Measurements from ENCODE around the gene XYLT1.

XYLT1 gene

GRCh38 chr16:17461951-17462729 lies 8.6 kb downstream of the XYLT1 start:
- no peak for DNase-seq (ENCODE audit: low spot score)
- ChIA-PET POLR2A (ENCODE audit: low non-redundant PET) (no interaction called here), CTCF (interaction anchor here (0.6 kb wide), 1 partner anchor 272 kb away, joined by 3 read pairs; no protein-coding TSS in a partner anchor)
- H3K27ac ChIP-seq = no peak overlapping the region
- no peak for TF ChIP-seq CTCF (conservative IDR thresholded peaks at IDR 0.05; ENCODE audit: low read depth)

- no peak overlapping the region for H3K27ac ChIP-seq
- no peak for DNase-seq (ENCODE audit: low spot score)
- POLR2A ChIA-PET (ENCODE audit: low non-redundant PET) = no interaction called here
- CTCF ChIA-PET = no interaction called here
- no peak for TF ChIP-seq CTCF (conservative IDR thresholded peaks at IDR 0.05; ENCODE audit: low read depth)
Observed at GRCh38 chr16:17460890-17461289, 9.9 kb downstream of the XYLT1 start.

- TF ChIP-seq CTCF (conservative IDR thresholded peaks at IDR 0.05; ENCODE audit: low read depth) = no peak
- no peak overlapping the region for H3K27ac ChIP-seq
- POLR2A ChIA-PET (ENCODE audit: low non-redundant PET) = no interaction called here
- CTCF ChIA-PET = interaction anchor here (0.6 kb wide), 2 partner anchors 17 to 309 kb away, joined by 3 read pairs; no protein-coding TSS in a partner anchor
- no peak for DNase-seq (ENCODE audit: low spot score)
Observed at GRCh38 chr16:17459903-17460521, 10.7 kb downstream of the XYLT1 start.

GRCh38 chr16:17457997-17458396 lies 12.8 kb downstream of the XYLT1 start:
- no peak for DNase-seq (ENCODE audit: low spot score)
- ChIA-PET POLR2A (ENCODE audit: low non-redundant PET) (no interaction called here), CTCF (no interaction called here)
- TF ChIP-seq CTCF (conservative IDR thresholded peaks at IDR 0.05; ENCODE audit: low read depth) = no peak
- no peak overlapping the region for H3K27ac ChIP-seq

GRCh38 chr16:17457513-17457912 lies 13.2 kb downstream of the XYLT1 start:
- no peak for TF ChIP-seq CTCF (conservative IDR thresholded peaks at IDR 0.05; ENCODE audit: low read depth)
- DNase-seq (ENCODE audit: low spot score) = no peak
- POLR2A ChIA-PET (ENCODE audit: low non-redundant PET) = no interaction called here
- no peak overlapping the region for H3K27ac ChIP-seq
- CTCF ChIA-PET = no interaction called here

GRCh38 chr16:17454162-17454730 lies 16.5 kb downstream of the XYLT1 start:
- no peak overlapping the region for H3K27ac ChIP-seq
- no peak for TF ChIP-seq CTCF (conservative IDR thresholded peaks at IDR 0.05; ENCODE audit: low read depth)
- DNase-seq (ENCODE audit: low spot score) = no peak
- ChIA-PET CTCF (interaction anchor here (0.8 kb wide), 1 partner anchor 103 kb away, joined by 3 read pairs; no protein-coding TSS in a partner anchor), POLR2A (ENCODE audit: low non-redundant PET) (no interaction called here)
